OCI-M2 (cell line): ENCODE measurements around the gene DKKL1.

Source experiments
- DNase-seq: peaks from one replicate; lab custom pipeline; 2025; ENCODE audit not compliant: unreplicated experiment; lab: John Stamatoyannopoulos, UW

Gene DKKL1

DNA sequence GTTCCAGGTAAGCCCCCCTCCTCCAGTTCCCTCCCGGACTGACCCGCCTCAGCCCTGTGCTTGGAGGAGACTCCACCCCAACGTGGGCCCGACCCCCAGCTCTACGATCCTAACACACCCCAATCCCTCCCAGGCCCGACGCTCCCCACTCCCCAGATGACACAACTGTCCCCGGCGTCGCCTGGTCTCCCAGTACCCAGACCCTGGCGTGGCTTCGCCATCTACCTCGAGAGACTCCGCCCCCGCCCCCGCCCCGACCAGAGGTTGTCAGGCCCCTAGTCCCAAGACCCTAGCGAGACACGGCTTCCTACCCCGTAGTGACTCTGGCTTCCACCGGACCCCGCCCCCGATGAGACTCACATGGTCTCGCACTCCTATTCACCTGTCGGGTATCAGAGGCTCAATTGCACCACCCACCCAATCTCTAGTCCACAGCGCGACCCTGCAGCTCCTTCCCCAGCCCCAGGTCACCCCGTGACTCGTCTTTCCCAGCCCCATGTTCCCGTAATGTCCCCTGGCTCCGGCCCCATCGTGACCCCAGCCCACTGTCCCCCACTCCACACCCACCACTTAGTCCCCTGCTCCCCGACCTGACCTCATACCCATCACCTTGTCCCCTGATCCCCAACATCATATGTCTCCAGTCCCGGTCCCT, 25.5 kb upstream of the DKKL1 start:
- DNase-seq, result no peak

DNA sequence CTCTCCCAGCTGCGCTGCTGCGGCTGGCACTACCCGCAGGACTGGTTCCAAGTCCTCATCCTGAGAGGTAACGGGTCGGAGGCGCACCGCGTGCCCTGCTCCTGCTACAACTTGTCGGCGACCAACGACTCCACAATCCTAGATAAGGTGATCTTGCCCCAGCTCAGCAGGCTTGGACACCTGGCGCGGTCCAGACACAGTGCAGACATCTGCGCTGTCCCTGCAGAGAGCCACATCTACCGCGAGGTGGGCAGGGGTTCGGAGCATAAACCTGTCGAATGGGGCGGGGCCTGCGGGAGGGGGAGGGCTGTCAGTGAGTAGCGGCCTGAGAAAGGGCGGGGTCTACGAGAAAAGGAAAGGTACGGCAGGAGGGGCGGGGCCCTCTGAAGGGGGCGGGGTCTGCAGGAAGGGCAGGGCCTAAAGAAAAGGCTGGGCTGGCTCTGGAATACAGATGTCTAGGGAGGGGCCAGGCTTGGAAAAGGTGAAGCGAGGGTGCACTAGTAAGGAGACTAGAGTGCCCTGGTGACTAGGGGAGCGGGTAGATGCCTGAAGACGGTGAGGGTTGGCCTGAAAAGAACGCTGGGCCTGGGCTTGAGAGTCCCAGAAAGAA, 24.9 kb upstream of the DKKL1 start:
- DNase-seq, result no peak

DNA sequence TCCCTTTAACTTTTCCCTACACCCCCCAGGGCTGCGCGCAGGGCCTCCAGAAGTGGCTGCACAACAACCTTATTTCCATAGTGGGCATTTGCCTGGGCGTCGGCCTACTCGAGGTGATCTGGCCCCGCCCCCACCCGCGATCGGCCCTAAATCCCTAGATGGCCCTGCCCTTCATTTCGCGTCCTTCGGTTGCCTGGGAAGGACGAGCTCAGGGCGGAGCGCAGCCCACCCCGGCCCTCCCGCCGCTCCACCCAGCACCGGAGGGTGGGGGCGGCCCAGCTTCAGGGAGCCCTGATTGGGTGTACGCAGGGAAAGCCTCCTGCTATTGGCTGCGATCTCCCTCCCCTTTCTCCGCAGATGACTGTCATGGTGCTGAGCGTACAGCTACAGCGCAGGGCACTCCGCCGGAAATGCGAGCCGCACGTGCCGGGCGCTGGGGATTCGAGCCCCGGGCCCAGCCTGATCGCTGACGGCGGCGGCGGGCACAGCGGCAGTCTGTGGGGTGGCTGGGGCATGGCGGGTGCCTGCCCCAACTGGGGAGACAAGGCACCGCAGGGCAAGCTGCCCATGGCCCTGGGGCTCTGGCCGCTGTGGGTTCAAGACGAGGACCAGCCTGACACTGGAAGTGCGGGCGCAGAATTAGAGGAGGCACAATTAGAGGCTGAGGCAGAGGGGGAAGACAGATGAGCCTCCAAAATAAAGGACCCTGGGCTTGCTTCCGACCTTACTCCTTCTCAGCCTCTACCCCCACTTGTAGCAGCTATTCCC, 24.2 kb upstream of the DKKL1 start:
- DNase-seq, result no peak

GRCh38 chr19:49340069-49340864, 23.4 kb upstream of the DKKL1 start:
- no peak for DNase-seq

DNA sequence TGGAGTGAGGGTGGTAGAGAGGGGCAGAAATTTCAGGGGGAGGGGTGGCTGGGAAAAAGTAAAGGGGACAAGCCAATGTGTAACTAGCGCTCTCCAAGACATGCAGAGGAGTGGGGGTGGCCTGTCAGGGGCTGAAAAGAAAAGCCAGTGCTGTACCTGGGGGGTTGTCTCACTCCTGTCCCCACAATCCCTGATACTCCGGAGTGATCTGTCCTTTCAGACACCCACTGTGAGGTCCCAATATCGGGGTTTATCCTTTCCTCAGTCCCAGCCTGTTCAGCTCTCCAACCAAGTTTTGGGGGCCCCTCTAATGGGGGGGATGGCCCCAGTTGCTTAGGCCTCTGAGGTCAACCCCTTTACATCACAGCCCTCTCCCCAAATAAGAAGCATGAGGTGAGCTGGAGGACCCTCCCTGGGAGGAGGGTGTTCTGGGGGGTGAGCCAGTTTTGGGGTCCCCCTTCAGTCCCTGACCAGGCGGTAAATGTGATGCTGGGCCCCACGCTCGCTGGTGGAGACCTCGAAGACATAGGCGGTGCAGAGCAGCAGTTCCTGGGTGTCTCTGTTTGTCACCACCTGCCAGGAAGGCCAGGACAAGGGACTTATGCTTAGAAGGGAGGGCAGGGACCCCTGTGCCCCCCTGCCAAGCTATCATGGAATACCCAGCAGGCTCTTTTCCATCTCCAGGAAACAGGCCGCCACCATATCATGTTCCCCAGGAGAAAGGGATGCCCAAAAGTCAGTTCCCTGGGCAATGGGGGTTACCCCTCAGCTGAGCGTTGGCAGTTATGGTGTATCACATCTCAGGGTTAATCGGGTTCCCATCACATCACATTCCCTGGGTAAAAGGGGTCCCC, 22.6 kb upstream of the DKKL1 start:
- DNase-seq, result no peak

DNA sequence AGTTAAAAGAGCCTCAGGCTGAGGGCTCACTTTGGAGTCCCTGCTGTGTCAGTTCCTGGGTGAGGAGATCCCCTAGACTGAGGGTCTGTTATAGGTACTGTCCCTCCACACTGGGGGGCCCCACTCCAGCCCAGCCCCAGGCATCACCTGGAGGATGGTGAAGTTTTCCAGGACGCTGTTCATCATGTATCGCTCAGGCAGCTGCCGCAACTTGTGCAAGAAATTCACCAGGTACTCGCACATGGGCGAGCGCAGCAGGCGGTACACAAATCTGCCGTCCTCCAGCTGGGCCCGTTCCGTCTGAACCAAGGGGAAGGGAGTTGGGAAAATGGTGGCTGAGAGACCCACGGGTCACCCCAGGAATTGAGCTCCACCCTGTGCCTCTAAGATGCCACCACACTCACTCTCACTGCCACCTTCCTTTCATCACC, 21.4 kb upstream of the DKKL1 start:
- no peak for DNase-seq

DNA sequence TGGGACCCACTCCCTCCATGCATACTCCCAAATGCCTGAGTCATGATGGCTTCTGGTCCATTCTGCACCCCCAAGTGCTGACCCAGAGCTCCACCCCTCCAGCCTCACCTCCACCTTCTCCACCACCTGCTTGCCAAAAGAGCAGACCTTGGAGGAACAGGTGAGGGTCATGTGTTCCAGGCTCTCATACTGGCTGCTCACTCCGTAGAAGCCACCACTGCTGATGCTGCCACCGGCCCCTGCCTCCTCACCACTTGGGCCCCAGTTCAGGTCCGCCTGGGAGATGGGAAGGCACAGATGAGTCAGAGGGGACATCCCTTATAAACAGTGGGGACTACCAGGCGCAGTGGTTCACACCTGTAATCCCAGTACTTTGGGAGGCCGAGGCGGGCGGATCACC, 20.6 kb upstream of the DKKL1 start:
- DNase-seq, result no peak

DNA sequence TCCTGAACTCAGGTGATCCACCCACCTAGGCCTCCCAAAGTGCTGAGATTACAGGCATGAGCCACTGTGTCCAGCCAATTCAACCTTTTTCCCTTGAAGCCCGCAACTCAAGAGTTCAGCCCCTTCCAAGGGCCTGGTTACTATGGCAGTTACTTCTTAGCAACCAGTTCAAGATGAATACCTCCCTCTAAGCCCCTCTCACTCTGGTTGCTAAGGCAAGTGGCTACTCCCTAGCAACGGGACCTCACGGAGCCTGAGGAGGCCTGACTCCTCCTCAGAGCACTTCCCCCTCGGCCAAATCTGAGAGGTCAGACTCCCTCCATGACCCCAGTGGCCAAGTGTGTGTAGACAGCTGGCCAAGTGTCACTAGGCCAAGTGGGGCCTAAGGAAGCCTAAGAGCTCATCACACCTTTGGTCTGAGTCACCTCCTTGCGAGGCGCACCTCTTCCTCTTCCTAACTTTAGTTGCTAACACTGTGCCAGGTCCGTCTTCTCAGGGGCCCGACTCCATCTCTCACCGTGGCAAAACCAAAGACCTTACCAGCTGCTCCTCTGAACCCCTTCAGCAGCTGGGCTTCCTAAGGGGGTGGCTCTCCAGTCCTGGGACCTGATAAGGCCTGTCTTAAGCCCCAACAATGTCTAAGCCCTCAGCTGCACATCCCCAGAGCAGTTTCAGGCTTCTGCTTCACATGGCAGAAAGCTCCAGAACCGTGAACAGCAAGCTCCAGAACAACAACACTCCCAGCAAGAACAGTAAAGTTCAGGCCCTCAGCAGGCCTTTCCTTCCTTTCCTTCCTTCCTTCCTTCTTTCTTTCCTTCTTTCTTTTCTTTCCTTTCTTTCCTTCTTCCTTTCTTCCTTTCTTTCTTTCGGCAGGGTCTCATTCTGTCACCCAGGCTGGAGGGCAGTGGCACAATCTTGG, 18.9 kb upstream of the DKKL1 start:
- DNase-seq, result no peak

DNA sequence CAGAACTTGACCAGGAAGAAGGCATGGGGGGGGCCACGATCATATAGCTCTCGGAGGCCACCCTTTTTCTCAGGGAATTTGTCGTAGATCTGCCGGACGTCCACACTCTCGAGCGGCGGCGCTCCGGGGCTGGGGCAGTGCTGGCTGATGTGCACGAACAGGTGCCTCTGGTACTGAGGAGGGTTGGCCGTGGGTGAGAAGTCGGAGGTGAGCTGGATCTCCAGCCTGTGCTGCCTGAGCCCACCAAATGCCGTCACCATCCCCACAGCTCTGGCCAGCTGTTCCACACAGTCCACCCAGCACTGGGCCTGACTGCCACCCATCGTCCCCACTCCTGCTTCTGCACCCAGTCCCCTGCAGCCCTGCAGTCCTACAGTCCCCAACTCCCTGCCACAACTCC, 16.5 kb upstream of the DKKL1 start:
- DNase-seq, result no peak

DNA sequence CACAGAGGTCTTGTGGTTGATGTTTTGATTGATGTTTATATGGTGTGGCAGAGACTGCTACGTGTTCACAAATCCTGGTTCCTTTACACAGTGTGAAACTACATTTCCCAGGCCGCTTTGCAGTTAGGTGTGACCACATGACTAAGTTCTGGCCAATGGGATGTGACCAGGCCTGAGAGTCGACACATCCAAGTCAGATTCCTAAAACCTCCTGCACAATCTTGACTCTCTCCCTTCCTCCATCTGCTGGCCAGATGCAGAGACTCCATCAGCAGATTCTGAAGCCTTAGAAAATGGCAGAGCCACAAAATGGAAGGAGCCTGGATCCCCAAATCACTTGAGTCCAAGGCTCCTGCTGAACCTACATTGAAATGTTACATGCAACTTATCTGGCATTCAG, 15.8 kb upstream of the DKKL1 start:
- no peak for DNase-seq

DNA sequence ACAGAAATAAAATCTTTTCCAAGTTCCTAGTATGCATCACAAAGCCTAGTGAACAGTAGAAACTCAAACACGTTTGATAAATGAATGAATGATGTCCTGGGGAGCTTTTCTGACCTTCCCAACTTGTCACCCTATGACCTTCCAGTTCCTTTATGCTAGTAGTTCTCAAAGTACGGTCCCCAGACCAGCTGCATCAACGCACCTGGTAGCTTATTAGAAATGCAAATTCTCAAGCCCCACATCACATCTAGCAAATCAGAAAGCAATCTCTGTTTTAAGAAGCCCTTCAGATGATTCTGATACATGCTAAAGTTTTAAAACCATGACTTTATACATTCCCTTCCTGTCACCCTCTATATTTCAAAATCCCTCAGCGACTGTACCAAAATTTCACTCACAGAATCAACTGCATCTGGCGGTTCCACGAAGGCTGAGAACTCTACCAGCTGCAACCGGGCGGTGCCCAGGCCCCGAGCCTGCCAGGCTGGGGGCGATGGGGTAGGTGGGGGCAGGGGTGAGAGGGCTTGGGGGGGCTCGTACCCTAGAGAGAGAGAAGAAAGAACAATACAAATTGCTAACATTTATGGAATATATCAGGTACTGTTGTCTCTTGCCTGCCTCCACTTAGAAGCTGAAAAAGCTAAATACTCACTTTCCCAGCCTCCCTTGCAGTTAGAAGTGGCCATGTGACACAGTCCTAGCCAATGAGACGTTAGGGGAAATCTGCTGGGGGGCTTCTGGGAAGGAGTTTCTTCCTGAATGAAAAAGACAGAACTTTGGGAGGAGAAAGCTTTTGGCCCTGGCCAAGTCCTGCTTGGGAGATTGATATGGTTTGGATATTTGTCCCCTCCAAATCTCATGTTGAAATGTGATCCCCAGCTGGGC, 15.1 kb upstream of the DKKL1 start:
- no peak for DNase-seq

DNA sequence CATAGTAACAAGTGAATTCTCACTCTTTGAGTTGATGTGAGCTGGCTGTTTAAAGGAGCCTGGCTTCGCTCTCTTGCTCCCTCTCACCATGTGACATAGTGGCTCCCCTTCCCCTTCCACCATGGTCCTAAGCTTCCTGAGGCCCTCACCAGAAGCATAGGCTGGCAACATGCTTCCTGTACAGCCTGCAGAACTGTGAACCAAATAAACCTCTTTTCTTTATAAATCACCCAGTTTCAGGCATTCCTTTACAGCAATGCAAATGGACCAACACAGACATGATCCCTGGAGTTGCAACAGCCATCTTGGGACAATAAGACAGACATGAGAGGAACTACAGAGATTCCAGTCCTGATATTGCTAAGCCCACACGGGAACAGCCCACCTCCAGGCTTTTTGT, 14.1 kb upstream of the DKKL1 start:
- DNase-seq, result no peak

DNA sequence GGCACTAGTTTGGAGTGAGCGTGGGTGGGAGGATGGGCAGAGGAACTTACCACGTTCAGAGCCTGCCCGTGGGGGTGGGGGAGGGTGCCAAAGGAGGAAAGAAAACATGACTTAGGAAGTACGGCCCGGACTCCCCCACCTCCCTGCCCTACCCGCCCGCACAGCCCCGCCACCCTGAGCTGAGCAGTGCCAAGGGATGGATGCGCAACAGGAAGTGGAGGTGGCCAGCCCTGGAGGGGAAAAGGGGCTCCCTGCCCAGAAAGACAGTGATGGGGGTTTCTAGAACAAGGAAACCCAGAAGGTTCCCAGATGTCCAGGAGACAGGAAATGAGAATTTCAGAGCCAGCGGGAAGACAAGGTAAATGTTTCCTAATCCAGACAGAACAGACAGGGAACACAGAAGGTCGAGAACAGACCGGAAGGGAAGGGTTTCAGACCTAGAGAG, 7.7 kb upstream of the DKKL1 start:
- no peak for DNase-seq

DNA sequence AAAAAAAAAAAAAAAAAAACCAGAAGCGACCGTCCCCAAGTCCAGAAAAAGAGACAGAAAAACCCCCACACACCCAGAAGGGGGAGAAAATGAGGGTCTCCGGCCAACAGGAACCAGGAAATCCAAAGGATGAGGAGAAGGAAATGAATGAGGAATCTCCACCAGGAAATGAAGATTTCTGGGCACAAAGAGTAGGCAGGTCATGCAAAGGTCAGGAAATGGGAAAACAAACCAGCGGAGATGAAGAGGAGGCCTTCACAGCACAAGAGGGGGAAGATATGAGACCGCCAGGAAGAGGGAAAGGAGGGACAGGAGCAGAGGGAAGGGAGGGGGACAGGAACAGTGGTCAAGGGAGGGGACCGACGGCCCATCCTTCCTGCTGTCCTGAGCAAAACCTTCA, 7.3 kb upstream of the DKKL1 start:
- no peak for DNase-seq

GRCh38 chr19:49357186-49357585, 6.5 kb upstream of the DKKL1 start:
- DNase-seq, result no peak

- no peak for DNase-seq
Observed at GRCh38 chr19:49359851-49360820, 3.5 kb upstream of the DKKL1 start.

GRCh38 chr19:49361438-49362047, 2.1 kb upstream of the DKKL1 start:
- no peak for DNase-seq
